Stimulated activated CD8-positive, alpha-beta memory T cell treated with anti-CD3 and anti-CD28 coated beads, Interleukin-12 subunit alpha, Interleukin-12 subunit beta, amount 100 ng/mL, for 24 hours (primary cell): ENCODE data around the gene C4B.
"Not testable (repeated sequence)": the region's sequence is repeated elsewhere in the genome, so short reads cannot be mapped to it uniquely, and the experiment has no call there.

Source experiments
- DNase-seq: peaks from one replicate; pipeline ENCODE4 v3.0.0-alpha.2; 2020; ENCODE audit errors: extremely low read depth

Gene C4B

DNA sequence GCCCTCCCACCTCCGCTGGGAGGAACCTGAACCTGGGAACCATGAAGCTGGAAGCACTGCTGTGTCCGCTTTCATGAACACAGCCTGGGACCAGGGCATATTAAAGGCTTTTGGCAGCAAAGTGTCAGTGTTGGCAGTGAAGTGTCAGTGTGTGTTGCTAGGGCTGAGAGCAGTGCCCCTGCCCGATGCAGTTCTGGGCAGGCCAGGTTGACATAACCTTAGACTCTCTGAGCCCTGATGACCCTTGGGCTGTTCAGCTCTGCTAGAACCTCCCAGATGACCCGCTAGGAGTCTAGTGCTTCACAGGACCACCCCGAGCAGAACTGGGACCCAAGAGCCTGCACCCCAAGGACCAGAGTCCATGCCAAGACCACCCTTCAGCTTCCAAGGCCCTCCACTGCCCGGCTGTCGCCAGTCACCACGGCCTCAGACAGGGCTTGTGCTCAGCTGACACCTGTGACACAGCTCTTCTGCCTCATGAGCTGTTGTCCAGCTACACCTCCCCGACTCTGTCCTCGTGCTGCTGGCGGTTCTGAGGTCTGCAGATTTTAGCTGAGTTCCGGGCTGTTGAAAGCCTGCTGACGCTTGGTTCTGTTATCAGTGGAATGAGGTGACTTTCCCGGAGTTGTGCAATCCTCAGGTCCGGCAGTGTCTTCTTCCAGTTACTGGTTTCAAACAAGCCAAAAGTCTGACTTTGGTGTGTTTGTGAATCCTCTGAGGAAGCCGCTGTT lies 20.9 kb downstream of the C4B start:
- DNase-seq: not testable (repeated sequence)

DNA sequence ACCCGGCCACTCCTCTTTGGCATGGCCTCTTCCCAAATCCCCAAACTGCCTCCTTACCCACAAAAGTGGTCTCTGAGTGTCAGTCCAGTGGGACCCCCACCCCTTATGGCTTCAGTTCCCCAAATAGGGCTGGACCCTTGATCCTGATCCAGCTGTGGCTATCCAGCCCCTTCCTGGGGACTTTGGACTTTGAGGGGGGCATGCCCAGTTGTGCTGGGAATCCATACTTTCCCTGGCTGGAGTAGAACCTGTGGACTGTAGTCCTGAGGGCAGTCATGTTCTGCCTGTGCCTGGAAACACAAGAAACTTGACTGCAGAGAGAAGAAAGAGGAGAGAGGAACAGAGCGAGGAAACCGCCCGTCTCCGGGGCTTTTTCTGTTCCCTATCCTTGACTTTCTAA lies 22.5 kb downstream of the C4B start:
- DNase-seq: not testable (repeated sequence)

DNA sequence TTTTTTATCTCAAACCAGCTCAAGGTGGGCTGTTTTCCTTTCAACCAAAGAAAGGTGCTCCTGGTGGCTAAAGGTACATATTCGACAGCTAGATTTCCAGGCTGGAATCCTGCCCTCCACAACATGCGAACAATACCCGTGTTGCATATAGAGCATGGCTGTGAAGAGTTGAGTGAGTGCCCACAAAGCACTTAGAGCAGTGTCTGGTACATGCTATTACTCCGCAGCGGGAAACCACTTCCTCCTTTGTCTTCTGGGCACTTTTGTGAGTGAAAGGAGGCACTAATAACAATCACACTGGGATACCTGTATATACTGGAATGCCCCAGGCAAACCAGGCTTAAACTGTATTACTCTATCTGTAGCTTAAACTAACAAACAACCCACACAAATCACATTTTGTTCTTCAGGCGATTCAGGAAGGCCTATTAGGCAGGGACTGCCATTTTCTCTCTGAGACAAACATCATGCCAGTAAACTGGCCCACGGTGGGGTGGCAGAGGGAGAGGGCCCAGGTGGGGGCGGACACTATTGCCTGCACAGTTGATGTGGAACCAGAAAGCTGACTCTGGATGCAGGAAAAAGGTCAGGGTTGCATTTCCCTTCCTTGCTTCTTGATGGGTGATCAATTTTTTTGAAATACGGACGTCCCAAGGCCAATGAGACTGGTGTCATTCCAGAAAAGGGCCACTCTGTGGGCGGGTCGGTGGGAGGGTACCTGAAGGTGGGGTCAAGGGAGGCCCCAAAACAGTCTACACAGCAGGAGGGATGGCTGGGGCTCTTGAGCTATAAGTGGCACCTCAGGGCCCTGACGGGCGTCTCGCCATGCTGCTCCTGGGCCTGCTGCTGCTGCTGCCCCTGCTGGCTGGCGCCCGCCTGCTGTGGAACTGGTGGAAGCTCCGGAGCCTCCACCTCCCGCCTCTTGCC lies 23.3 kb downstream of the C4B start, which contains the start of gene CYP21A2:
Gene CYP21A2, plus strand, starts transcription at position 818 of the 927 bp plus-strand sequence. Its CDS starts 8 bp downstream, at position 826.
- not testable (repeated sequence) for DNase-seq

DNA sequence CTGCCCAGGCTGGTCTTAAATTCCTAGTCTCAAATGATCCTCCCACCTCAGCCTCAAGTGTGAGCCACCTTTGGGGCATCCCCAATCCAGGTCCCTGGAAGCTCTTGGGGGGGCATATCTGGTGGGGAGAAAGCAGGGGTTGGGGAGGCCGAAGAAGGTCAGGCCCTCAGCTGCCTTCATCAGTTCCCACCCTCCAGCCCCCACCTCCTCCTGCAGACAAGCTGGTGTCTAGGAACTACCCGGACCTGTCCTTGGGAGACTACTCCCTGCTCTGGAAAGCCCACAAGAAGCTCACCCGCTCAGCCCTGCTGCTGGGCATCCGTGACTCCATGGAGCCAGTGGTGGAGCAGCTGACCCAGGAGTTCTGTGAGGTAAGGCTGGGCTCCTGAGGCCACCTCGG lies 24.3 kb downstream of the C4B start:
- DNase-seq: not testable (repeated sequence)

DNA sequence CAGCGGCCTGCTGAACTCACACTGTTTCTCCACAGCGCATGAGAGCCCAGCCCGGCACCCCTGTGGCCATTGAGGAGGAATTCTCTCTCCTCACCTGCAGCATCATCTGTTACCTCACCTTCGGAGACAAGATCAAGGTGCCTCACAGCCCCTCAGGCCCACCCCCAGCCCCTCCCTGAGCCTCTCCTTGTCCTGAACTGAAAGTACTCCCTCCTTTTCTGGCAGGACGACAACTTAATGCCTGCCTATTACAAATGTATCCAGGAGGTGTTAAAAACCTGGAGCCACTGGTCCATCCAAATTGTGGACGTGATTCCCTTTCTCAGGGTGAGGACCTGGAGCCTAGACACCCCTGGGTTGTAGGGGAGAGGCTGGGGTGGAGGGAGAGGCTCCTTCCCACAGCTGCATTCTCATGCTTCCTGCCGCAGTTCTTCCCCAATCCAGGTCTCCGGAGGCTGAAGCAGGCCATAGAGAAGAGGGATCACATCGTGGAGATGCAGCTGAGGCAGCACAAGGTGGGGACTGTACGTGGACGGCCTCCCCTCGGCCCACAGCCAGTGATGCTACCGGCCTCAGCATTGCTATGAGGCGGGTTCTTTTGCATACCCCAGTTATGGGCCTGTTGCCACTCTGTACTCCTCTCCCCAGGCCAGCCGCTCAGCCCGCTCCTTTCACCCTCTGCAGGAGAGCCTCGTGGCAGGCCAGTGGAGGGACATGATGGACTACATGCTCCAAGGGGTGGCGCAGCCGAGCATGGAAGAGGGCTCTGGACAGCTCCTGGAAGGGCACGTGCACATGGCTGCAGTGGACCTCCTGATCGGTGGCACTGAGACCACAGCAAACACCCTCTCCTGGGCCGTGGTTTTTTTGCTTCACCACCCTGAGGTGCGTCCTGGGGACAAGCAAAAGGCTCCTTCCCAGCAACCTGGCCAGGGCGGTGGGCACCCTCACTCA lies 25.0 kb downstream of the C4B start:
- not testable (repeated sequence) for DNase-seq

DNA sequence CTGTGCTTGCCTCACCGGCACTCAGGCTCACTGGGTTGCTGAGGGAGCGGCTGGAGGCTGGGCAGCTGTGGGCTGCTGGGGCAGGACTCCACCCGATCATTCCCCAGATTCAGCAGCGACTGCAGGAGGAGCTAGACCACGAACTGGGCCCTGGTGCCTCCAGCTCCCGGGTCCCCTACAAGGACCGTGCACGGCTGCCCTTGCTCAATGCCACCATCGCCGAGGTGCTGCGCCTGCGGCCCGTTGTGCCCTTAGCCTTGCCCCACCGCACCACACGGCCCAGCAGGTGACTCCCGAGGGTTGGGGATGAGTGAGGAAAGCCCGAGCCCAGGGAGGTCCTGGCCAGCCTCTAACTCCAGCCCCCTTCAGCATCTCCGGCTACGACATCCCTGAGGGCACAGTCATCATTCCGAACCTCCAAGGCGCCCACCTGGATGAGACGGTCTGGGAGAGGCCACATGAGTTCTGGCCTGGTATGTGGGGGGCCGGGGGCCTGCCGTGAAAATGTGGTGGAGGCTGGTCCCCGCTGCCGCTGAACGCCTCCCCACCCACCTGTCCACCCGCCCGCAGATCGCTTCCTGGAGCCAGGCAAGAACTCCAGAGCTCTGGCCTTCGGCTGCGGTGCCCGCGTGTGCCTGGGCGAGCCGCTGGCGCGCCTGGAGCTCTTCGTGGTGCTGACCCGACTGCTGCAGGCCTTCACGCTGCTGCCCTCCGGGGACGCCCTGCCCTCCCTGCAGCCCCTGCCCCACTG lies 25.9 kb downstream of the C4B start:
- DNase-seq: not testable (repeated sequence)

DNA sequence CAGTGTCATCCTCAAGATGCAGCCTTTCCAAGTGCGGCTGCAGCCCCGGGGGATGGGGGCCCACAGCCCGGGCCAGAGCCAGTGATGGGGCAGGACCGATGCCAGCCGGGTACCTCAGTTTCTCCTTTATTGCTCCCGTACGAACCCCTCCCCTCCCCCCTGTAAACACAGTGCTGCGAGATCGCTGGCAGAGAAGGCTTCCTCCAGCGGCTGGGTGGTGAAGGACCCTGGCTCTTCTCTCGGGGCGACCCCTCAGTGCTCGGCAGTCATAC lies 26.4 kb downstream of the C4B start:
- DNase-seq: not testable (repeated sequence)

DNA sequence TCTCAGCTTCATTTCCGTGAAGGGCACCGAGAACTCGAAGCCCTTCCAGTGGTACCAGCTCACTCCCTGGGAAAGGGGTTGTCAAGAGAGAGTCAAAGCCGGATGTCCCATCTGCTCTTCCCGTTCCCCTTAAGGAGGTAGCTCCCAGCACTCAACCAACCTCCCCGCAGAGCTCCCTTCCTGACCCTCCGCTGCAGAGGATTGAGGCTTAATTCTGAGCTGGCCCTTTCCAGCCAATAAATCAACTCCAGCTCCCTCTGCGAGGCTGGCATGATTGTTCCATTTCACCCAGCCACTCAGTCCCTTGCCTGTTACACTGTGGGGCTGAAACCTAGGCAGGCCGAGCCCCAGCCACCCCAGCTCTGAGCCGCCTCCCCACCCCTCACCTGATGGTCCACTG lies 26.8 kb downstream of the C4B start:
- not testable (repeated sequence) for DNase-seq

DNA sequence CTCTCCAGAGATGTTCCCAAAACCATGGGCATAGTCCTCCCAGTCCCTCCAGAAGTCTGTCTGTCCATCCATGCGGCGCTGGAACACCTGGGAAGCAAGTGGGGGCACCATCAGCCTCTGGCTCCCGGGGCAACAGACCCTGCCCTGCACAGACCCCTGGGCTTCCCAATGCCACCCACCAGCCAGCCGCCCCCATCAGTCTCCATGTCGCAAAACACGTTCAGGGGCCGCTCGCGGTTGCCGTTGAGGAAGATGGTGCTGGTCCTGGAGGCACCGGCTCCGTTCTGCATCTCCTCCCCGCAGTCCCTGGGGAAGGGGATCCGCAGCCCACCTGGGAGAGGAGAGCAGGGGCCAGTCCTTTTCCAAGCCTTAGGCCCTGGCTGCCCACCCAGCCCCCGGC lies 27.7 kb downstream of the C4B start:
- not testable (repeated sequence) for DNase-seq

DNA sequence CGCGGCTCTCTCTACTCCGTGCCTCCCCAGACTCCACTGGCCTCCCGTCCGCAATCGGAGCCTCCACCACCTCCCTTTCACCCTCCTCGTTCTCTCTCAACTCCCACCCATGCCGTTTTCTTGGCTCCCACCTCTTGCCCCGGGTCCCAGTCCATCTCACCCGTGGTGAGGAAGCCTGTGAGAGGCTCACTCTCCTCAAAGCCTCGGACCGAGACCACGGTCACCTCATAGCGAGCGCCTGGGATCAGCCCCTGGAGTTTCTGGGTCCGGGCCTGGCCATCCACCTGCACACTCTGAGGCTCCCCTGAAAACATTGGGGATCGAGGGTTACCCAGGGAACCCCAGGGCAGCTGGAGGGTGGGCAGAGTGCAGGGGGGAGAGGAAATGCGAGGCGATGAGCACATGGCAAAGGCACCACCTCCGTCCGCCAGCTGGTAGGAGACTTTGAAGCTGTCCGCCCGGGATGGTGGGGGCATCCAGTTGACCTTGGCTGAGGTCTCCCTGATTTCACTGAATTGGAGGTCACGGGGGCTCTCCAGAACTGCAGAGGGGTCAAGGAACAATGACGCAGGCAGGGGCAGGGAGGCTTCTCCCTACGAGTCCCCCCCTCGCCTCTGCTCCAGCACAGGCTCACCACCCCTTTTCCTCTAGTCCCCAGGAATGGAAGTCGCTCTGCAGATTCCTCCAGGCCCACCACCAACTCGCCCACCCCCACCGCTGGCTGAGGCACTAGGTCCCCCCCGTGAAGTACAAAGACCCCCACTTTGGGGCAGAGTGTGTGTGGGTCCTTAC lies 29.2 kb downstream of the C4B start:
- DNase-seq: not testable (repeated sequence)

DNA sequence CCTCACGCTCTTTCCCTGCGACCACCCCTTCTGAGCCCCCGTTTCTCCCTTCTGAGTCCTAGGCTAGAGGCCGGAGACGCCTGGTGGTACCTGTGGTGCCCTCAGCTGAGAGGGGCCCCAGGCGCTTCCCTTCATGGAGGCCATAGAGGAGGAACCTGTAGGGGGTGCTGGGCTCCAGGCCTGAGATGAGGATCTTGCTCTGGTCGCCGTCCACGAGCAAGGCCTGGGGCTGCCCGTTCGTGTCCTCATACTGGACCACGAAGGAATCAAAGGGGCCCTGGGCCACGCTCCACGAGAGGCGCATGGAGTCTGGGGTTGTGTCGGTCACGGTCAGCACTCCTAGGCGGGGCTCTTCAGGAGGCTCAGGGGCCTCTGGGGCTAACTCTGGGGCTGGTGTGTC lies 30.3 kb downstream of the C4B start:
- DNase-seq: not testable (repeated sequence)

DNA sequence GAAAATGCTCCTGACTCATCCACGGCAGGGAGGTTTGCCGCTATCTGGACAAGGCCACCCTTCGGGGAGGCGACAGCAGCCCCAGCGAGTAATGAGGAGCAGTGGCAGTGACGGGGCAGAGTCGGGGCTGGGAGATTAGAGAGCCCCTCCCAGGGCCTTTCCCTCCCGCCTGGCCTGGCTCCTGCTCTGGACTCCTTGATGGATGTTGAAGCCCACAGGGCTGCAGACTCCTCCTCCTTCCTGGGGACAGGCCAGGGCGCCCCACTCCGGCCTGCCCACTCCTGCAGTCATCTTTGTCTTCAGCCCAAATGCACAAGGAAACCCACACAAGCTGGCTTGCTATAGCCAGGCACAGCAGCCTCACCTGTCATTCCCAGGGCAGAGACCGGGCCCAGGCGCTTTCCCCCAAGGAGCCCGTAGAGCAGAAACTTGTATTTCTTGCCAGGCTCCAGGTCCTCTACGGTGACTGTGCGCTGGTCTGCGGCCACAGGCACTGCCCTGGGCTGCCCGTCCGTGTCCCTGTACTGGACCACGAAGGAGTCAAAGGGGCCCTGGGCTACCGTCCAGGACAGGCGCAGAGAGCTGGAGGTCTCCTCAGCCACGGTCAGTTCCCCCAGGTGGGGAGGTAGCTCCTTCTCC lies 31.3 kb downstream of the C4B start:
- no peak for DNase-seq

DNA sequence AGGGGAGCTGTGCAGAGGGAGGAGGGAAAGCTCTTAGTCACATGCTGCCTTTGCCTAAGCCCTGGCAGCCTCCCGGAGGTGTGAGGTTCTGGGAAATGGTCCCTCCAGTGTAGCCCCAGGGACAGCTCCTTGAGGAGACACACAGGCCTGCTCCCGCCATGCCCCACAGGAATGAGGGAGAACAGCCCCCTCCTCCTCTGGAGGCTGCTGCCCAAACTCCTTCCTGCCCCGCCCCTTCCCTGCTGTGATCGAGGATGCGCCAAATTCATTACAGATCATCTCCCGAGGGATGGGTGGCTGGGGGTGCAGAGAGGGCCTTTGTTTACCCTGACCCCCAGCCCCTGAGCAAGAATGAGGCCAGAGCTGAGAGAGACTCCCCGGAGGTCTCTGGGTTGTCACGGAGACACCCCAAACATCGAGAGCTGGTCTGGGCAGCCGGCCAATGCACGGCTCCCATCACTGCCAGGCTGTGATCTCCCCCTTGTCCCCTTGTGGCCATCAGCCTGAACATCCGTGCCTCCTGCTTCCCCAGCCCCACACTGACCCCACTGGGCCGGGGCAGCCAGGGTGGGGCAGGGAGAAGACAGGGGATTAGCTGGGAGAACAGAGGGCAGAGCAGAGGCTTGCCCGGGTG lies 32.0 kb downstream of the C4B start:
- no peak for DNase-seq

DNA sequence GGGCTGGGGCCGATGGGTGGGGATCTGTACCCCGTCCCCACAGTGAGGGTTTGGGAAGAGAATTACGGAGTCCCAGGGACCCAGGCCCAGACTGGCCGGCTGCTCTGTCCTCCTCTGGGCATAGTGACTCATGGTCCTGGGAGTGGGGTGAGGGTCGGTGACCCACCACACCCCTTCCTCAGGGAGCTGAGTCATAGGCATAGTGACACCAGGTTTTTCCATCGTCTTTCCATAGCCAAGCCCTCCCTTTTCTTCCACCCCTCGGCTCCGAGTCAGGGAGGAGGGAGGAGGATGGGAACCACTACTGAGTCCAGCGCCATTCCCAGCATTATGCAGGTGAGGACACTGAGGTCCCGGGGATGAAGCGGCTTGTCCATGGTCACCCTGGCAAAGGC lies 32.5 kb downstream of the C4B start:
- no peak for DNase-seq

DNA sequence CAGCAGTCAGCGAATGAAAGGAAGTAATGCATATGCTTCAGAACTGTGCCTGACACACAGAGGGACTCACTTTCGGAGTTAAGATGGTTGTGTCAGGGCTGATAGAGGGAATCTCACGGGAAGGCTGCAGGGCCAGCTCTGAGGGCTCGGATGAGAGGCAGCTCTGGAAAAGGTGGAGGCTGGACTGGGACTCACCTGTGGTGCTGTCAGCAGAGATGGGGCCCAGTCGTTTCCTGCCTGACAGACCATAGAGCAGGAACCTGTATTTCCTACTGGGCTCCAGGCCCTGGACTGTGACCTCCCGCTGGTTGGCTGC lies 32.9 kb downstream of the C4B start:
- no peak for DNase-seq

DNA sequence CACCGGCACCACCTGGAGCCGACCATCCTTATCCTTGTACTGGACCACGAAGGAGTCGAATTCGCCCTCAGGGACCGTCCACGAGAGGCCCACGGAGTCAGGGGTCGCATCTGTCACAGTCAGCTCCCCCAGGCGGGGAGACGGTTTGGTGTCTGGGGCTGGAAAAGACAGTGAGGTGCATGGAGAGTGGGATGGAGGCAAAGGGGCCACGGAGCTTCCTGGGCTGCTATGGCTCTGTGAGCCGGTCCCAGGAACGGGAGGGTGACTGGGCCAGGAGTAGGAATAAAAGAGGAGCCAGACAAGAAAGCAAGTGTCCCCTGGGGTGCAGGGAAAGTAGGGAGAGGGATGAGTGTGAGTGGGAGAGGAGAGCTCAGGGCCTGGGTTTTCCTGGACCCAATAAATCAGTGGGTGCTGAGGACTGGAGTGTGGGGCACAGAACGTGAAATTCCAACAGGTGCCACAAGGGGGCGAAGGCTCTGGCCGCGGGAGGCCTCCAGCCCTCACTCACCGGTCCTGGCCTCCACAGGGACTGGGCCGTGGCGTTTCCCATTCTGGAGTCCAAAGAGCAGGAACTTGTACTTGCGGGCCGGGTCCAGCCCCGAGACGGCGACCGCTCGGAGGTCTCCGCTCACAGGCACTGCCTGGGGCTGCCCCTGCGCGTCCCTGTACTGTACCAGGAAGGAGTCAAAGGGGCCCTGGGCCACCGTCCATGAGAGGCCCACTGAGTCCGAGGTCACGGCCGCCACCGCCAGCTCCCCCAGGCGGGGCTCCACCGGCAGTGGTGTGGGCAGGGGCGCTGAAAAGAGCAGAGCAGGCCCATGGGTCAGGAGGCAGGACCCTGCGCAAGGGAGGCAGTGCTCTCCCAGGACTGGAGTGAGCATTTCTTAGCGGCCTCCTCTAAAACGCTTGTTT lies 33.5 kb downstream of the C4B start:
- peak; percentile 31 for DNase-seq

DNA sequence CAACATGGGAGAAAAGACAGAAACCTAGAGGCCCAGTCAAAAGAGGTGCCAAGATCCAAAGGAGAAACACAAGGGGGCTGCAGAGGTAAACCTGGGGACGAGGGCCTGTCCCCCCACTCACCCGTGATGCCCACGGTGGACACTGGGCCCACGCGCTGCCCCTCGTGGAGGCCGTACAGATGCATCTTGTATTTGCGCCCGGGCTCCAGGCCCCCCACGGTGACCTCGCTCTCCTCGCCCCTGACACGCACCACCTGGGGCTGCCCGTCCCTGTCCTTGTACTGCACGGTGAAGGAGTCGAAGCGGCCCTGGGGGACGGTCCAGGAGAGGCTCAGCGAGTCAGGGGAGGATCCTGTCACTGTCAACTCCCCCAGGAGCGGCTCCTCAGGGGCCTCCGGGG lies 34.6 kb downstream of the C4B start:
- not testable (repeated sequence) for DNase-seq

DNA sequence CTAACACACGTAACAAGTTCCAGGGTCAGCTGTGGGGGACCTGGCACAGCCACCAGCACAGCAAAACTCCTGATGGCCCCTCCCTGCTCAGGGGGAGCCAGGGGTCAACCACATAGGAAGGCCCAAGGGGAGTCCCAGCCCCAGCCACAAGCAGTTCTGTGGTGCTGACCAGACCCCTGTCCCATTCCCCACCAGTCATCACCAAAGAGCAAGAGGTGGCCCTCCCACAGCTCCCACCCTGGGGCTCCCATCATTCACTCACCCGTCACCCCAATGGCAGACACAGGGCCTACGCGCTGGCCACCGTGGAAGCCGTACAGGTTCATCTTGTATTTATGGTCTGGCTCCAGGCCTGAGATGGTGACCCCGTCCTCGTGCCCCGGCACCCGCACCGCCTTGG lies 35.1 kb downstream of the C4B start:
- DNase-seq: not testable (repeated sequence)
